Right lung (tissue), 5 donors: ENCODE results near the gene CNNM1. TPM values are rescaled to one million over a fixed set of nuclear protein-coding genes. Genes with fewer than 3 reads are reported as not detected.

Experiments
- DNase-seq, 2 donors: peaks; one replicate each; pipeline ENCODE4 v3.0.0-alpha.2; 2013
- polyA plus RNA-seq, 5 donors: library from polyadenylated mRNA; unstranded; fragments of 120-200 nt; gene quantifications; one replicate each; pipeline versions ENCODE4 v1.2.1 to v1.2.3, GENCODE V29; 2013; ENCODE audit warnings: inconsistent platforms in 1 of 5, low replicate concordance in 1 of 5; ENCODE audit not compliant: insufficient read length in 5 of 5, insufficient read depth in 1 of 5

The CNNM1 gene
- polyA plus RNA-seq, 5 donors: 0.22 to 0.33 (median 0.28) TPM

DNA sequence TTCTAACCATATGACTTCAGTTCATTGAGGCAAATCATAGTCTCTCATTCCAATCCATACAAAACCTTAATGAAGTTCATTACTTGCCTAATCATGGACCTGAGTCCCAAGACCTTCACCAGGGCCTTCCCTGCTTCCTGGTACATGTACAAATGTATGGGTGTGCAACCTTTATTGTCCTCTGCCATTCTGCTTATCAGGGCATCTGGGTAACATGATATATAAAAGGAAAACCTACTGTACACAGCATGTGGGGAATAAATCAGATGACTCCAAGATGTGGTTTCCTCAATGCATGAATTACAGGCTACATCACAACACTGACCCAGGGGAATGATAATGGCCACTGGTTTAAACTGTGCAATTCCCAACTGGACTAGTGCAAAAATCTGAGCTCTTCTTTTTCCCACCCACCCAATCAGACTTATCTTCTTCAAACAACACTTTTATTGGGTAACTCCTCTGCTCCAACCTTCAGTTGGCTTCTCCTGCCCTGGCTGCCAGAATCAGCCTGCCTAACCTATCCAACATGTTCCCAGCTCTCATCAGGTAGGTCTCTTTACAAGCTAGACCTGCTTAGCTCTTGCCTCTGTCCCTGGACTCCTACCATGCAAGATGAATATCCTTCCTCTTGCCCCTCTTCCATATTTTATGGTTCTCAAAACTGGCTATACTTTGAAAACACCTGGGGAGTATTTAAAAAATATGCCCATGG lies 89.9 kb downstream of the CNNM1 start:
- DNase-seq: no peak

DNA sequence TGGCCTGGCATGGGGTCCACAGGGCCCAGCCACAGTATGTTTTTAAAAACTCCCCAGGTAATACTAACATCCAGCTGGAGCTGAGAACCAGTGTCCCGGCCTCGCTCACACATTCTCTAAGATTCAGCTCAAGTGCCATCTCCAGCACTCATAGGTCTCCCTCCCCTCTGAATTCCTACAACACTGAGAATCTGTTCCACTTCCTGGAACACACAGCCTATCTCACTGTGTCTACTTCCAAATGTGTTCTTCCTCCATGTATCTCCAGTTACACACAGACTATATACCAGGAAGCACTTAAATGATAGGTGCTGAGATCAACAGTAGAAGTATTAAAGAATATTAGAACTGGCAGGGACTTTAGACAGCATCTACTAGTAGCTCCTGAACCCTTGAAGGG lies 90.5 kb downstream of the CNNM1 start:
- DNase-seq: no peak

DNA sequence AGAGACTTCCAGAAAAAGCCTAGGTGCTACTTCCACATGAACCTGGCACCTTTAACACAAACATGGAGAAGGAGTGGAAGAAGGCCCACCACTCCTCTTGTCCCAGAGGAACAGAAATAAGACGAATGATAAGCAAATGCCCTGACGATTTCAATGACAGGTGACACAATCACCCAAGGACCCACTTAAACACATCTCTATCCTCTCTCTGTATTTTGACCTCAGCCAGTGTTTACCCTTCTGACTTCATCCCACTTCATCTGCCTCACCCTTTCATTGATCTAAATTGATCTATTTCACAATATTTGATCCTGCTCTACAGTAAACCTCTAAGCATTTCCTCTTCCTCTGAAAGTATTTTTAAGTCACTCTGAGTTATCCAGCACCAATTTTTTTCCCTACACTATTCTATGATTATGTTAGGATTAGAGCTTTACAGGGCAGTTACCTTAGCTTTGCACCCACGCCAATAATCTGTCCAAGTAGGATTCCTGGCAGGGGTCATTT lies 92.1 kb downstream of the CNNM1 start:
- no peak for DNase-seq

DNA sequence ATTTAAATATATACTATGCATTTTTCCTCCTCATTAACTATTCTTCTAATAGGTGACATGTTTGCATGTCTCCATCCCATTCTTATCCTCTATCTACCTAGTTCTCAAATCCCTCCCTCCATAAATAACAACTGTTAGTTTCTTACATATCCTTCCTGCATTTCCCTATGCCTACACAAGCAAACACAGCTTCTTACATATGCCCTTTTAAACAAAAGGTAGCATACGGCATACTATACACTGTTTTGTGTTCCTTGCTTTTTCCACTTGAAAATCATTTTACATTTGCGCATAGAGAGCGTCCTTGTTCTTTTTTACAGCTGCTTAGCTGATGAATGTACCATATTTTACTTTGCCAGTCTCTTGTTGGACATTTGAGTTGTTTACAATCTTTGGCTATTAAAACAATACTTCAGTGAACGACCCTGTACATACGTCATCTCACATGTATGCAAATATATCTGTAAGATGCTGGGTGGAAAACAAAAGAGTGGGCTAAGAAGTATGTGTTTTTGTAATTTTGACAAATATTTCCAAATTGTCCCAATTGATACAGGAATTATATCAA lies 93.5 kb downstream of the CNNM1 start:
- no peak for DNase-seq

DNA sequence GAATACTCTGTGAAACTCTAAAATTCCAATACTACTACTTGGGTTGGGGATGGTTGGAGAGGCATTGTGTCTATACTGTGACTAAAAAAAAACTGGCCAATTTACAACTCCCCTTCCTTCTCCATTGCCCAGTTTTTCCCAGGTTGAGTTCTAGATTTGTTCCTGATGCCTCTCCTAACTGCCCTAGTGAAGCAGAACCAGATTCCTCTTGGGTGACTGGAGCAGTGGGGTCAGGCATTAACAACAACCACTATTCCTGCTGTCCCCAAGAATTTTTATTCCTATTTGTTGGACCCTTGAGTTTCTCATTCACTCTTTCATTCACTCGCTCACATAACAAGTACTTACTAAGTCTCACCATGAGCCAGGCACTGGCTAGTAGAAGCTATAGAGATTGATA lies 95.5 kb downstream of the CNNM1 start:
- no peak for DNase-seq

DNA sequence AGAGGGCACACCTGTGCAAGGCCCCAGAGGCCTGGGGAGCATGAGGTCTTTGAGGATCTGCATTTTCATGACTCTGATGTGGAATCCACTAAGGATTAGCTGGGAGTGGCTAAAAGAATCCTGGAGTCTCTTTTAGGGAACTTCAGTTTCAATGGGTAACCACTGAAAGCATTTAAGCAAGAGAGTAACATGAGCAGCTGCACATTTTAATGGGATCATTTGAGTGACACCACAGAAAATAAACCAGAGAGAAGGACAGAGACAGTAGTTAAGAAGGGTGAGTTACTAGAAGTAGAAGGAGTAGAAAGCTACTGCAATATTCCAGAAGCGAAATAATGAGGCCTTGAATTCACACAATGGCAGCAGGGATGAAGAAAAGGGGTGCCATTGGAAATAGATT lies 96.0 kb downstream of the CNNM1 start:
- no peak for DNase-seq

DNA sequence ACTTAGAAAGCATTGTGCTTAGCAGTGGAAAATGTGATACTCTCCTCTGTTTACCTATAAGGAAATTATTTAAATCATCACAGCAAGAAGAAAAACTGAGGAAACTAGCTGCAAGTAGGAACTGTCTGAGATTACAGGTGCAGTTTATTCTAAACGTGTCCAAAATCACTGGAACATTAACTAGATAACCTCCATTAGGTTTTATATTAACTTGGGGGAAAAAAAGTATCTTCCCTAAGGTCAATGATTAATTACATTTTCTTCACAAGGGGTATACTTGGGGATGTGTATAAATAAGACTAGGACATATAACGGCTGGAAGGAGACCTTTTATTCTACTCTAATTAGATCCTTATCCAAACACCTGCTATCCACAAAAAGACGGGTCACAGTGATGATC lies 97.5 kb downstream of the CNNM1 start:
- DNase-seq: no peak

DNA sequence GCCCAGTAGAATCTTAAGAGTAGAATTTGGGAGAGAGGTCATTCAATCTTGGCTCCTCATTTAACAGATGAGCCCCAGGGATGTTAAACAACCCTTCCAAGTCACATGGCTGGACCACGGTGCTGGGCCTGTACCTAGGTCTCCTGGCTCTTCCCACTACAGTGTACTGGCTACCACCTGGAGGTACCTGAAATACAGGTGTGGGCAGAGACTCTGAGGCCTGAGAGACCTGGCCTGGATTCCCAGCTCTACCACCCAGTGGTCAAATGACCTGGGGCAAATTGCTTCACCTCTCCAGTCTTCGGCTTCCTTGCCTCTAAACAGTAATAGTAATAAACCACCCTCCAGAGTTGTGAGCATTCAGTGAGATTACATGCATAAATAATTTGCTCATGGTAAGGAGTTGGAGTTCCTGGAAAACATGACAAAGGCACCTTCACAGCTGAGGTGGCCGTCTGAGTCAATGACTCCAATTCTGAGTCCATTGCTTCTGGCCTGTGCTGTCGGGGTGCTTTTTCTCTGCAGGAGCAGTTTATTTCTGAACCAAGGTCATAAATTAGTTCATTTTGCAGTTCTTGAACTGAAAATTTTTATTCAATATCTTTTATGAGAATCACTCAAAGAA lies 98.5 kb downstream of the CNNM1 start:
- no peak for DNase-seq

DNA sequence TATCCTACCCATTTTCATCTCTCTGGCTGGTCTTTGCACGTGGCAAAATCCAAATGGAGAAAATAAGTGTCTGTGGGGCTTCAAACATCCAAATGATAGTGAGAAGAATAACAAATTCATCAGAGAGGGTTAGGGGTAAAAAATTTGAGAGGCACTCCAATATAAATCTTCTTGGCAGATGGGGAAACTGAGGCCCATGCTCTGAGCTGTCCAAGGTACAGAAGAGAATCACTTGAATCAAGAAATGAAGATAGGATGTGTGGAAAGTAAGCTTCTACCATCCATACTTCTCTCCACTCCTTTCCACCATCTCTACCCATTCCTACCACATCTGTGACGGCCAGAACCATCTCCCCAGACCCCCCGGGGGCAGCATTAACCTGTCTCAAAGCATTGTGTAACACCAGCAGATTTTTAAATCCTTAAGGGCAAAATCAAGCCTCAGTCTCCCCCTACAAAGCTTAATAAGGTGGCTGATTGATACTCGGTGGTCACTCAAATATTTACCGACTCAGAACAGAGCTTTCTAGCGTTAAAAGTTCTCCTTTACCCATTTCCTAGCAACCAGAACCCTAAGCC lies 100.5 kb downstream of the CNNM1 start:
- DNase-seq: no peak

DNA sequence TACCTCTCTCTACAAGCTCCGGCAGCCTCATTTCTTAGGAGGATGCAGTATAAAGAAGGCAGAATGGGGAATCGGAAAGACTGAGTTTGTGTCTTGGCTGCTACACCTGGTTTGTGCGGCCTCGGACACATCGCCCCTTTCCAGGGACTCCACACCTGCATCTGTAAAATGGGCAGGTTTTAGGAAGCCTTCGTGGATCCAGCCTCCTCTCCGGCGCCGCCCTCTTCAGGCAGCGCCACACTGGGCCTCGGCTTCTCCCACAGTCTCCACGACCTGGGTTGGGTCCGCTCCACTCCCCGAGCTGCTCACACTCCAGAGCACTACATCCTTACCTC lies 100.9 kb downstream of the CNNM1 start:
- DNase-seq: peak in 1 of 2 donors; percentile 16

DNA sequence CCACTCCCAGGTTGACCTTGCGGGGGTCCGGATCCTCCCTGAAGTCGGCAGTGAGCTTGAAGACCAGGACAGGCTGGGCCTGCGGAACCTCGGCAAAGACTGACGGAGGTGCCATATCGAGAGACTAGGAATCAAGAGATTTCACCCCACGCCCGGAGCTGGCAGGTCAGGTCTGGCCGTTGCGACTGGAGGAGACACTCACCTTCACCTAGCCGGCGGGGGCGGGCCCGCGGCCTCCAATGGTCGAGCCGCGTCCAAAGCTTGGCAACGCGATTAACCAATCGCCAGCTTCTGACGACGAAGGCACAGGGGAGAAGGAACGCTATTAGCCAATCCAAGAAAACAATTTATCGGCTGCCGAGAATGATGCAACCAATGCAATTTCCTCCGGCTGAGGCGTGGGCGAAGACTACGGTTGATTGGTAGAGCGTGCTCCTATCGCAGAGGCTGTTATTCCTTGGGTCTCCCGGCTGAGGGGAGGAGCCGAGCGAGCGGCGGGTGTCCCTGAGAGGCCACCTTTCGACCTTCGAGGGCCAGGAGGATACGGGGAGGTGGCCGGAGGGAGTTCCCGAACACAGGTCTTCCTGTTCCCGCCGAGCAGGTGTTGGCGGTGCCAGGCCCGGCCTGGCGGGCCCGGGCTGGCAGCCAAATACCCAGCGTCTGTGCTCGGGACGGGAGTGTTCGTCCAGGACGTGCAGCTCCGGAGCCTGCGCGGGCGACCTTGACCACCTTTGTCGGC lies 101.5 kb downstream of the CNNM1 start, which contains the start of gene GOT1:
Gene GOT1 (minus strand): TSS at position 174 of the 739 bp plus-strand sequence. CDS start 59 bp downstream, at position 115.
- DNase-seq: peak; percentile 94 to 97

DNA sequence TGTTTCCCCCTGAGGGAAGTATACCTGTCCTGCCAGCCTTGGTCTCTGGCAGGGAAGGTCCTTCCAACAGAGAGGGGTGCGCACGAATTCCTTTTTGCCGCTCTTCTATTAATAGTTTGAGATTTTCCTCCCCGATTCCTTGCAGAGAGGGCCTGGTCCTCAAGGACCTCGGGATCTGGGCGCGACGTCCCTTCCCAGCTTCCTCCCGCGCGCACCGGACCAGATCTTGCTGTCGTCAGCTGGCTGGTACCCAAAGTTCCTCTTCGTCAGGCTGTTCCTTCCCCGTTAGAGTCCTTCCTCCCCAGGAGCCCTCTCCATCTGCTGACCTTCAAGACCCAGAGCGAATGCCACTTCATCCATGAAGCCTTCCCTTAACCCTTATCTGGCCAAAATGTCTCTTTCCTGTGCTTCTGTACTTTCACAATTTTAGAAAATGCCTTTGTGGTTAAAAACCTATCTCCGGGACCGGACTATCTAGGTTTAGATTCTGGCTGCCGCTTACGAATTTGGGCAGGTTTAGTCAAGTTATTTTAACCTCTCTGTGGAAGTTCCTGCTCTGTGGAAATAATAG lies 102.1 kb downstream of the CNNM1 start:
- peak in 1 of 2 donors; percentile 34 for DNase-seq

DNA sequence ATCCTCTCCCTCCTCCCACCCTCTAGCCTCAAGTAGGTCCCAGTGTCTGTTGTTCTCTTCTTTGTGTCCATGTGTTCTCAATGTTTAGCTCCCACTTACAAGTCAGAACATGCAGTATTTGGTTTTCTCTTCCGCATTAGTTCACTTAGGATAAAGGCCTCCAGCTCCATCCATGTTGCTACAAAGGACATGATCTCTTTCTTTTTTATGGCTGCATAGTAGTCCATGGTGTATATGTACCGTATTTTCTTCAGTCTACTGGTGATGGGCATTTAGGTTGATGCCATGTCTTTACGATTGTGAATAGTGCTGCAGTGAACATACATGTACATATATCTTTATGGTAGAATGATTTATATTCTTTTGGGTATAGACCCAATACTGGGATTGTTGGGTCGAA lies 102.9 kb downstream of the CNNM1 start:
- no peak for DNase-seq

DNA sequence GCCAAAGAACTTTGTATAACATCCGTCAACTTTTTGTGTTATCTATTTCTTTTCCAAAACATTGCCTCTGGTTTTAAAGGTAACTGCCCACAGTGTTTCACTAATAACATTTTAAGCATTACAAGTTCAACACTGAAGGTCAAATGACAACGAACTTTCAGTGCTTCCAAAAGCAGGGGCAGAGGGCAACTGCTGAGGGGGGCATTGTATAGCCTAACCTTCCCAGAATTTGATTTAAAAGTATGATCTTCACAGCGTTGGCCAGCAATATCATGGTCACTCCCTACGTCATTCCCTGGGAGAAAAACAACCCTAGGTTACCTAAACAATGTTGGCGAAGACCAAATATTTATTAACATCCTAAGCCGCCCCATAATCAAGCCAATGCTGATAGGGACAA lies 103.7 kb downstream of the CNNM1 start:
- DNase-seq: no peak

DNA sequence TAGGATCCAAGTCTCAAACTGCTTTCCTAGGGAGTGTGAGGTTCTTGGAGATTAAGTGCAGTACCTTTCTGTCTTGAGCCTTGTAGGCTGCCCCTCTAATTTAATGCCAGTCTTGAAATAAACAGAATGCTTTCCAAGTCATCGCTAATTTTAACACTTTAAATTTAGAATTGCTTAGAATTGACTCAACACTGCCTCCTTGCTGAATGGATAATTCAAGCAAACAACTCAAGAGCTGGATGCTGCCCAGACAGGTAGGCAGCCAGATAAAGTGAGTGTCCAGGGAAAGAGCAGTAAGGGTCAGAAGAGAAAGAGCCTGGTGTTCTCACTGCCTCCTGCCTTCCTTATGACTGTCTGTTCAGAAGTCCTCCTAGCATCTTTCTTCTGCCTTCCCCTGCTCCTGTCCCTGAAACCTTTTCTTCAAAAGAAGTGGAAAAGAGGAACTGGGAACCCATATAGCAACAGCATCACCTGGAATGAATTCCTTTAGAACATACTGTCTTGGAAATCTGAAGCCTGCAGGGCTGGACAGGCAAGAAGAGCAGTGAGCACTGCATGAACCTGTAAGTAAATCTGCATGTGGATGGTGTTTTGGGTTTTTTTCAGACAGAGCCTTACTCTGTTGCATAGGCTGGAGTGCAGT lies 104.3 kb downstream of the CNNM1 start:
- no peak for DNase-seq

DNA sequence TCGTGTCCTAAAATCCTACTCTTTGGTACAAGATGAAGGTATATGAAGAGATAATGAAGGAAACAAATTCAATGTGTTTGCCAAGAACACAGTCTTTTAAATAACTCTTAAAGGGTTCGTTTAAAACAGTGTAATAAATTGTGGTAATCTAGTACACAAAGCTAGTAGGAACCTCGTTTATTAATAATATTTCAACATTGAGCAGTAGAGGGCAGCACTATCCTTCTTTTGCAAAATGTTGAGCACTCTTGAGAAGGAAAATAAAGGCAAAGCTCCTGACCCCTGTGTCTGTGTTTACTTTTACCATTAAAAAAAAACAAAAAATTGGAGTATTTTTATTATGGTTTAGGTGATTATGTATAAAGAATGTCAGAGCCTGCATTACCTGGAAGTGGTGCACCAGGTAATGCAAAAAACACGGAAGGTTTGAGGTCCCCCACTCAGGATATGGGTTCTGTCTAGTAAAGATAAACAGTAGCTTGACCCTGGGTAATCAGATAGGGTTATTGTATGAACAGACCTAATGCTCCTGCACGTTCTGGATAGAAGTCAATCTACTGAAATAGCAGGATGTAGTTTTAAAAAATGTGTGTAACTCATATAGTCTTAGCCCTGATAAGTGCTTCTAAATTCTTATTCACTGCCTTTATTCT lies 107.0 kb downstream of the CNNM1 start:
- peak; percentile 27 to 34 for DNase-seq

DNA sequence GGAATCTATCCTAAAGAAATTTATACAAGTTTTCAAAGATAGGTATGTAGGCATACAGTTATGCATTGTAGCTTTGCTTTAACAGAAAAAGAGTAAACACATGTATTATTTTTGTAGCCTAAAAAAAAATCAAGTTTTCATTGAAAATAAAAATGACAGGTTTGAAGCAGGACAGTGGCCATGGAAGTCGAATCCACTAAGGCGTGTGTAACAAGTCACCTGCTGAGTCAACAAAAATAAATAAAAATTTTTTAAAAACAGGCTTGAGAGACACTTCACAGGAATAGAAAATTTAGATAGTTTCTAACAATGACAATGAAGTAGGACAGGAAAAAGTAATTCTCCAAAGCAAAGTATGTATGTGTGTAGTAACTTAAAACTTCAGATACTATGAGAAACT lies 109.7 kb downstream of the CNNM1 start:
- no peak for DNase-seq

DNA sequence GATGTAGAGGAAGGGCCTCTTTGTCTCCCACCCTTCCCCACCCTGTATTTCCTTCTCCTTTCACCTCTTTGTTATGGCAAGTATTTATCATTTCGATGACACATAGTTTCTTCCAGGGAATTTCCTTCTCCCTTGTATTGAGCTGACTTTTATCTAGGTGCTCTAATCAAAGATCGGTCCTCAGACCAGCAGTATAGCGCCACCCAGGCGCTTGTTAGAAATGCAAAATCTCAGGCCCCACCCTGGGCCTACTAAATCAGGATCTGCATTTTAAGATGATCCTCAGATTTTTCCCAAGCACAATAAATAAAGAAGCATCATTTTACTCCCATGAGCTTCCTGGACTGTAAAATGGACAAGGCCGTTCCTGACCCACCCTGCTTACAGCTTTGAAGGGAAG lies 113.2 kb downstream of the CNNM1 start:
- no peak for DNase-seq

DNA sequence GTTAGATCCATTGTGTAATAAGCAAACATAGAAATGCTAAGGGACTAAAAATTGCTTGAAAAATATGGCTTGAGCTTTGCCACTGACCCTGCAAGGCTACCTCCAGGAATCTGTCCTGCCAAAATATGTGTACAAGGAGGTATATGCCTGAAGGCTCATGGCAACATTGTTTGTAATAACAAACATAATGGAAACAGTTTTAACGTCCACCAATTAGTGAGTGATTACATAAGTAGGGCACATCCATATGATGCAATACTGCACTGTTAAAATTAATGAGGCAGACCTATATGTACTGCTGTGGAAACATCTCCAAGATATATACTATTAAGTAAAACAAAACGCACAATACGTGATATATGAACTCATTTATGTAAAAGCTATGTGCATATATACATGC lies 114.3 kb downstream of the CNNM1 start:
- DNase-seq: no peak
